Measurements from ENCODE around the gene CNTFR. TPM values are rescaled to one million over a fixed set of nuclear protein-coding genes. Genes with fewer than 3 reads are reported as not detected.
"Not testable (repeated sequence)": the region's sequence is repeated elsewhere in the genome, so short reads cannot be mapped to it uniquely, and the experiment has no call there.

Gene CNTFR
- total RNA-seq, 2 experiments from 2014 or later = not detected

DNA sequence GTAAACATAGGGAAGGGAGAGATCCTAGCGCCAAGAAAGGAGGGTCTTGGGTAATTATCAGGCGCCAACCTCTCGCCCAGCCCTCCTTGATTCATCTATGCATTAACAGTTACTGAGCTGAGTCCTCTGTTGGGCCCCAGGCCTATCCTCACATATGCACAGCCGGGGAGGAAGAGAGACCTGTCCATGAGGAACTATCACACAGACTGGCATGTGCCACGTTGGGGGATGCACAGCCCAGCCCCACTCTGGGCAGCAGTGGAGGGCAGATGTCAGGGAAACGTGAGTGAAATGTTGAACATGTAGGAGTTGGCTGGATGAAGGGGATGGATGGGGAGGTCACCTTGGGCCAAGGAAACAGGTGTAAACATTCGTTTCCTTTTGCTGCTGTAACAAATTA lies 48.0 kb downstream of the CNTFR start:
- H3K4me3 ChIP-seq (ENCODE audit: low read depth, low read length, poor library complexity, severe bottlenecking) = no peak overlapping the region
- POLR2A ChIA-PET = no interaction called here
- no peaks in the 10 kb centered on the region for H4K20me1 ChIP-seq (ENCODE audit: insufficient read depth, low read length)
- no peak overlapping the region for H3K4me2 ChIP-seq (ENCODE audit: low read length)
- intact Hi-C loops (cut with micrococcal nuclease; ENCODE audit: unreplicated experiment) = no loop called here
- DNase-seq (ENCODE audit: low spot score) = no peak
- no peaks in the 10 kb centered on the region for H3K4me1 ChIP-seq (ENCODE audit: insufficient read depth, low read length, poor library complexity, severe bottlenecking)
- CTCF ChIA-PET (ENCODE audit: unreplicated experiment) = no interaction called here
- no peaks in the 10 kb centered on the region for H3K9me3 ChIP-seq (ENCODE audit: low read length)
- H2AFZ ChIP-seq (ENCODE audit: low read length) = no peak overlapping the region
- H3K36me3 ChIP-seq (ENCODE audit: insufficient read depth, low read length) = no peaks in the 10 kb centered on the region
- H3K27ac ChIP-seq (ENCODE audit: low read depth, low read length, poor library complexity, severe bottlenecking) = no peak overlapping the region
- no peaks in the 10 kb centered on the region for H3K9me2 ChIP-seq (ENCODE audit: insufficient read depth, low read length)
- H3K79me2 ChIP-seq (ENCODE audit: insufficient read depth, low read depth, low read length) = no peaks in the 10 kb centered on the region
- BruUV-seq (replicated peaks) = no TSS peak
- TF ChIP-seq, protein P1, sequence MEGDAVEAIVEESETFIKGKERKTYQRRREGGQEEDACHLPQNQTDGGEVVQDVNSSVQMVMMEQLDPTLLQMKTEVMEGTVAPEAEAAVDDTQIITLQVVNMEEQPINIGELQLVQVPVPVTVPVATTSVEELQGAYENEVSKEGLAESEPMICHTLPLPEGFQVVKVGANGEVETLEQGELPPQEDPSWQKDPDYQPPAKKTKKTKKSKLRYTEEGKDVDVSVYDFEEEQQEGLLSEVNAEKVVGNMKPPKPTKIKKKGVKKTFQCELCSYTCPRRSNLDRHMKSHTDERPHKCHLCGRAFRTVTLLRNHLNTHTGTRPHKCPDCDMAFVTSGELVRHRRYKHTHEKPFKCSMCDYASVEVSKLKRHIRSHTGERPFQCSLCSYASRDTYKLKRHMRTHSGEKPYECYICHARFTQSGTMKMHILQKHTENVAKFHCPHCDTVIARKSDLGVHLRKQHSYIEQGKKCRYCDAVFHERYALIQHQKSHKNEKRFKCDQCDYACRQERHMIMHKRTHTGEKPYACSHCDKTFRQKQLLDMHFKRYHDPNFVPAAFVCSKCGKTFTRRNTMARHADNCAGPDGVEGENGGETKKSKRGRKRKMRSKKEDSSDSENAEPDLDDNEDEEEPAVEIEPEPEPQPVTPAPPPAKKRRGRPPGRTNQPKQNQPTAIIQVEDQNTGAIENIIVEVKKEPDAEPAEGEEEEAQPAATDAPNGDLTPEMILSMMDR (conservative IDR thresholded peaks at IDR 0.05; ENCODE audit: low read length) = no peak
- TF ChIP-seq EZH2phosphoT487 (IDR thresholded peaks at IDR 0.05; ENCODE audit: borderline replicate concordance, low read depth, low read length) = no peak

- ChIA-PET POLR2A (no interaction called here), CTCF (ENCODE audit: unreplicated experiment) (interaction anchor here (0.6 kb wide), 1 partner anchor 15 kb away, joined by 5 read pairs; no protein-coding TSS in a partner anchor)
- intact Hi-C loops (cut with micrococcal nuclease; ENCODE audit: unreplicated experiment) = no loop called here
- no peaks in the 10 kb centered on the region for H3K4me1 ChIP-seq (ENCODE audit: insufficient read depth, low read length, poor library complexity, severe bottlenecking)
- no TSS peak for BruUV-seq (replicated peaks)
- no peaks in the 10 kb centered on the region for H3K9me3 ChIP-seq (ENCODE audit: low read length)
- no peak overlapping the region for H3K4me3 ChIP-seq (ENCODE audit: low read depth, low read length, poor library complexity, severe bottlenecking)
- no peaks in the 10 kb centered on the region for H3K36me3 ChIP-seq (ENCODE audit: insufficient read depth, low read length)
- no peaks in the 10 kb centered on the region for H3K9me2 ChIP-seq (ENCODE audit: insufficient read depth, low read length)
- TF ChIP-seq EZH2phosphoT487 (IDR thresholded peaks at IDR 0.05; ENCODE audit: borderline replicate concordance, low read depth, low read length) = no peak
- TF ChIP-seq, protein P1 (conservative IDR thresholded peaks at IDR 0.05; ENCODE audit: low read length) = no peak
- no peaks in the 10 kb centered on the region for H4K20me1 ChIP-seq (ENCODE audit: insufficient read depth, low read length)
- H2AFZ ChIP-seq (ENCODE audit: low read length) = no peak overlapping the region
- no peak overlapping the region for H3K4me2 ChIP-seq (ENCODE audit: low read length)
- H3K79me2 ChIP-seq (ENCODE audit: insufficient read depth, low read depth, low read length) = no peaks in the 10 kb centered on the region
- no peak overlapping the region for H3K27ac ChIP-seq (ENCODE audit: low read depth, low read length, poor library complexity, severe bottlenecking)
- DNase-seq (ENCODE audit: low spot score) = no peak
These were observed 48.7 kb downstream of the CNTFR start for GRCh38 chr9:34540827-34541226.

- Histone ChIP-seq H3K4me1 (ENCODE audit: insufficient read depth, low read length, poor library complexity, severe bottlenecking) (no peaks in the 10 kb centered on the region), H4K20me1 (ENCODE audit: insufficient read depth, low read length) (no peaks in the 10 kb centered on the region), H3K9me2 (ENCODE audit: insufficient read depth, low read length) (no peaks in the 10 kb centered on the region), H3K4me3 (ENCODE audit: low read depth, low read length, poor library complexity, severe bottlenecking) (no peak overlapping the region), H3K27ac (ENCODE audit: low read depth, low read length, poor library complexity, severe bottlenecking) (no peak overlapping the region), H3K4me2 (ENCODE audit: low read length) (no peak overlapping the region), H3K36me3 (ENCODE audit: insufficient read depth, low read length) (no peaks in the 10 kb centered on the region), H3K79me2 (ENCODE audit: insufficient read depth, low read depth, low read length) (no peaks in the 10 kb centered on the region), H2AFZ (ENCODE audit: low read length) (no peak overlapping the region), H3K9me3 (ENCODE audit: low read length) (no peaks in the 10 kb centered on the region)
- ChIA-PET POLR2A (no interaction called here), CTCF (ENCODE audit: unreplicated experiment) (no interaction called here)
- TF ChIP-seq, protein P1 (conservative IDR thresholded peaks at IDR 0.05; ENCODE audit: low read length) = no peak
- no peak for TF ChIP-seq EZH2phosphoT487 (IDR thresholded peaks at IDR 0.05; ENCODE audit: borderline replicate concordance, low read depth, low read length)
- no peak for DNase-seq (ENCODE audit: low spot score)
- intact Hi-C loops (cut with micrococcal nuclease; ENCODE audit: unreplicated experiment) = no loop called here
- BruUV-seq (replicated peaks) = no TSS peak
These were observed 52.8 kb downstream of the CNTFR start for GRCh38 chr9:34536685-34537084.

DNA sequence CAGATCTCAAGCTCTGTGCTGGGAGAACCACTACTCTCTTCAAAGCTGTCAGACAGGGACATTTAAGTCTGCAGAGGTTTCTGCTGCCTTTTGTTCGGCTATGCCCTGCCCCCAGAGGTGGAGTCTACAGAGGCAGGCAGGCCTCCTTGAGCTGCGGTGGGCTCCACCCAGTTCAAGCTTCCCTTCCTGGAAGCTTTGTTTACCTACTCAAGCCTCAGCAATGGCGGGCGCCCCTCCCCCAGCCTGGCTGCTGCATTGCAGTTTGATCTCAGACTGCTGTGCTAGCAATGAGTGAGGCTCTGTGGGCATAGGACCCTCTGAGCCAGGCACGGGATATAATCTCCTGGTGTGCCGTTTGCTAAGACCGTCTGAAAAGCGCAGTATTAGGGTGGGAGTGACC lies 57.5 kb downstream of the CNTFR start:
- H3K4me1 ChIP-seq (ENCODE audit: insufficient read depth, low read length, poor library complexity, severe bottlenecking); H3K27ac ChIP-seq (ENCODE audit: low read depth, low read length, poor library complexity, severe bottlenecking); H3K9me2 ChIP-seq (ENCODE audit: insufficient read depth, low read length); H2AFZ ChIP-seq (ENCODE audit: low read length); BruUV-seq (replicated peaks); POLR2A ChIA-PET; CTCF ChIA-PET (ENCODE audit: unreplicated experiment); H3K36me3 ChIP-seq (ENCODE audit: insufficient read depth, low read length); H3K4me3 ChIP-seq (ENCODE audit: low read depth, low read length, poor library complexity, severe bottlenecking); DNase-seq (ENCODE audit: low spot score); intact Hi-C loops (cut with micrococcal nuclease; ENCODE audit: unreplicated experiment); H3K79me2 ChIP-seq (ENCODE audit: insufficient read depth, low read depth, low read length); H4K20me1 ChIP-seq (ENCODE audit: insufficient read depth, low read length); H3K4me2 ChIP-seq (ENCODE audit: low read length); H3K9me3 ChIP-seq (ENCODE audit: low read length): not testable (repeated sequence)

Measured in OCI-LY7 (cell line).